ENCODE results near the gene CCDC192.
"Not testable (repeated sequence)": the region's sequence is repeated elsewhere in the genome, so short reads cannot be mapped to it uniquely, and the experiment has no call there.

Gene CCDC192

GRCh38 chr5:127769386-127769785, 66.2 kb downstream of the CCDC192 start:
- DNase-seq (ENCODE audit: low read depth, low spot score): no peak
- ChIA-PET CTCF (no interaction called here), POLR2A (no interaction called here)
- H3K4me3 ChIP-seq (ENCODE audit: low read depth, low read length): no peak overlapping the region
- TF ChIP-seq, protein P1, sequence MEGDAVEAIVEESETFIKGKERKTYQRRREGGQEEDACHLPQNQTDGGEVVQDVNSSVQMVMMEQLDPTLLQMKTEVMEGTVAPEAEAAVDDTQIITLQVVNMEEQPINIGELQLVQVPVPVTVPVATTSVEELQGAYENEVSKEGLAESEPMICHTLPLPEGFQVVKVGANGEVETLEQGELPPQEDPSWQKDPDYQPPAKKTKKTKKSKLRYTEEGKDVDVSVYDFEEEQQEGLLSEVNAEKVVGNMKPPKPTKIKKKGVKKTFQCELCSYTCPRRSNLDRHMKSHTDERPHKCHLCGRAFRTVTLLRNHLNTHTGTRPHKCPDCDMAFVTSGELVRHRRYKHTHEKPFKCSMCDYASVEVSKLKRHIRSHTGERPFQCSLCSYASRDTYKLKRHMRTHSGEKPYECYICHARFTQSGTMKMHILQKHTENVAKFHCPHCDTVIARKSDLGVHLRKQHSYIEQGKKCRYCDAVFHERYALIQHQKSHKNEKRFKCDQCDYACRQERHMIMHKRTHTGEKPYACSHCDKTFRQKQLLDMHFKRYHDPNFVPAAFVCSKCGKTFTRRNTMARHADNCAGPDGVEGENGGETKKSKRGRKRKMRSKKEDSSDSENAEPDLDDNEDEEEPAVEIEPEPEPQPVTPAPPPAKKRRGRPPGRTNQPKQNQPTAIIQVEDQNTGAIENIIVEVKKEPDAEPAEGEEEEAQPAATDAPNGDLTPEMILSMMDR (IDR thresholded peaks at IDR 0.05; ENCODE audit: insufficient read depth, low read length, missing control alignments): no peak

DNA sequence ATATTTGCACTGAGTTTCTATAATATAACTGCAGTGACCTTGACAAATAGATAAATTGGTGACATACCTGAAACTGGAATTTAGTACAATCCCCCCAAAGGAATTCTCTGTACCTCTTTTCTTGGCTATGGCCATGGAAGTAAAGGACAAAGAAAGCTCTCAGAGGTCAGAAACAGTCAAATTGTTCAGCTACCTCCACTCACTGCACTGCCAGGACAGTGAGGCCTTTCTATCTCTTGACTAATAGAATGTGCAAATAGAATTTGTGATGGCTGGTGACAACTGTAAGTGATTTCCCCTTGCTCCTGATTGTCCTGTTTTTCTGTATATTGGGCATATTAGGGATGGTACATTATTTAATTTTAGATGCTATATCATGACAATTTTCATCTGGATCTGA, 67.1 kb downstream of the CCDC192 start:
- CTCF ChIA-PET: no interaction called here
- TF ChIP-seq, protein P1 (IDR thresholded peaks at IDR 0.05; ENCODE audit: insufficient read depth, low read length, missing control alignments): no peak
- POLR2A ChIA-PET: no interaction called here
- no peak overlapping the region for H3K4me3 ChIP-seq (ENCODE audit: low read depth, low read length)
- no peak for DNase-seq (ENCODE audit: low read depth, low spot score)

GRCh38 chr5:127772531-127772930, 69.3 kb downstream of the CCDC192 start:
- CTCF ChIA-PET: no interaction called here
- TF ChIP-seq, protein P1 (IDR thresholded peaks at IDR 0.05; ENCODE audit: insufficient read depth, low read length, missing control alignments): no peak
- POLR2A ChIA-PET: no interaction called here
- DNase-seq (ENCODE audit: low read depth, low spot score): no peak
- no peak overlapping the region for H3K4me3 ChIP-seq (ENCODE audit: low read depth, low read length)

DNA sequence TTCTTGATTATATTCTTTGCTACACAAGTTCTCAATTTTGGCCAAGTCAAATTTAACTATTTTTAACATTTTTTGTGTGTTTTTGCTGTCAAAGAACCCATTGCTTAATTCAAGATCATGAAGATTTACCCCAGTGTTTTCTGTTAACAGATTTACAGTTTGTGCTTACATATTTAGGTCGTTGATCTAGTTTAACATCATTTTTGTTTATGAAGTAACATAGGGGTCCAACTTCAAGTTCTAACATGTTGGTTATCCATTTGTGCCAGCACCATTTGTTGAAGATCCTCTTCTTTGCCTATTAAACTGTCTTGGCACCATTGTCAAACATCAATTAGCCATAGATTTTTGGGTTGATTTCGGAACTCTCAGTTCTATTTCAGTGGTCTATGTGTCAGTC, 71.0 kb downstream of the CCDC192 start:
- CTCF ChIA-PET: no interaction called here

DNA sequence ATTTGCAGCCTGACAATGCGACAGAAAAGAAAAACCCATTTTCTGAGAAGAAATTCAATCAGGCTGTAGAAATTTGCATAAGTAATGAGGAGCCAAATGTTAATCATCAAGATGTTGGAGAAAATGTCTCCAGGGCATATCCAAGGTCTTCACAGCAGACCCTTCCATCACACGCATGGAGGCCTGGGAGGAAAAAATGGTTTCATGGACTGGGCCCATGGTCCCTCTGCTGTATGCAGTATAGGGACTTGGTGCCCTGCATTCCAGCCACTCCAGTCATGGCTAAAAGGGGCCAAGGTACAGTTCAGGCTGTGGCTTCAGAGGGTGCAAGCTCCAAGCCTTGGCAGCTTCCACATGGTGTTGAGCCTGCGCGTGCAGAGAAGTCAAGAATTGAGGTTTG, 73.3 kb downstream of the CCDC192 start:
- TF ChIP-seq, protein P1 (IDR thresholded peaks at IDR 0.05; ENCODE audit: insufficient read depth, low read length, missing control alignments): no peak
- ChIA-PET CTCF (no interaction called here), POLR2A (no interaction called here)
- H3K4me3 ChIP-seq (ENCODE audit: low read depth, low read length): no peak overlapping the region
- DNase-seq (ENCODE audit: low read depth, low spot score): no peak

More for the DNA sequence above, 71.0 kb downstream of the CCDC192 start:
- no peak for DNase-seq (ENCODE audit: low read depth, low spot score)
- H3K4me3 ChIP-seq (ENCODE audit: low read depth, low read length): no peak overlapping the region
- TF ChIP-seq, protein P1 (IDR thresholded peaks at IDR 0.05; ENCODE audit: insufficient read depth, low read length, missing control alignments): no peak
- POLR2A ChIA-PET: no interaction called here

DNA sequence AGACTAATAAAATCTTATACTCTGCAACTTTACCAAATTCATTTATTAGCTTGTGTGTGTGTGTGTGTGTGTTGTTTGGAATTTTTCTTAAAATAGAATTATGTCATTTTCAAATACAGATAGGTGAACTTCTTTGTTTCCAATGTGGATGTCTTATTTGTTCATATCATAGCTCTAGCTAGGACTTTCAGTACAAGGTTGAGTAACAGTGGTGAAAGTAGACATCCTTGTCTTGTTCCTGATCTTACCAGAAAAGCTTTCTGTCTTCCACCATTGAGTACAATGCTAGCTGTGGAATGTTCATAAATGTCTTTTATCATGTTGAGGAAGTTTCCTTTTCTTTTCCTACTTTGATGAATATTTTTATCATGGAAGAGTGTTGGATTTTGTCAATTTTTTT, 74.8 kb downstream of the CCDC192 start:
- TF ChIP-seq, protein P1 (IDR thresholded peaks at IDR 0.05; ENCODE audit: insufficient read depth, low read length, missing control alignments): no peak
- POLR2A ChIA-PET: no interaction called here
- DNase-seq (ENCODE audit: low read depth, low spot score): no peak
- H3K4me3 ChIP-seq (ENCODE audit: low read depth, low read length): no peak overlapping the region
- CTCF ChIA-PET: no interaction called here

- CTCF ChIA-PET; H3K4me3 ChIP-seq (ENCODE audit: low read depth, low read length); POLR2A ChIA-PET; DNase-seq (ENCODE audit: low read depth, low spot score): not testable (repeated sequence)
Measured at GRCh38 chr5:127782450-127782849, 79.3 kb downstream of the CCDC192 start.

Data from AG04449 (cell line).